Skeletal muscle tissue (tissue), 4 donors: ENCODE measurements around the gene NPAS3. TPM values are rescaled to one million over a fixed set of nuclear protein-coding genes. Genes with fewer than 3 reads are reported as not detected.

Experiments used
- H3K27ac ChIP-seq: one replicate; pipeline ENCODE4 v1.7.0; 2013; ENCODE audit warnings: mild to moderate bottlenecking, low read depth, low read length, inconsistent platforms
- H3K27me3 ChIP-seq, 3 donors: one replicate each; pipeline ENCODE4 v1.7.0; 2013; ENCODE audit warnings: low read length in 3 of 3; ENCODE audit not compliant: control insufficient read depth in 3 of 3, insufficient read depth in 3 of 3
- H3K36me3 ChIP-seq, 3 donors: one replicate each; pipeline ENCODE4 v1.7.0; 2013; ENCODE audit warnings: low read length in 3 of 3; ENCODE audit not compliant: control insufficient read depth in 3 of 3, insufficient read depth in 3 of 3
- H3K4me1 ChIP-seq, 3 donors: one replicate each; pipeline ENCODE4 v1.7.0; 2013; ENCODE audit warnings: low read length in 3 of 3, mild to moderate bottlenecking in 3 of 3; ENCODE audit not compliant: control insufficient read depth in 3 of 3, insufficient read depth in 3 of 3
- H3K4me3 ChIP-seq, 3 donors: one replicate each; pipeline ENCODE4 v1.7.0; 2013; ENCODE audit warnings: low read length in 3 of 3
- H3K9ac ChIP-seq, 3 donors: one replicate each; pipeline ENCODE4 v1.7.0; 2013; ENCODE audit warnings: low read length in 3 of 3, mild to moderate bottlenecking in 3 of 3, moderate library complexity in 2 of 3, low read depth in 1 of 3
- H3K9me3 ChIP-seq, 3 donors: one replicate each; pipeline ENCODE4 v1.7.0; 2013; ENCODE audit warnings: low read length in 3 of 3; ENCODE audit not compliant: control insufficient read depth in 3 of 3
- total RNA-seq: library from RNA; depleted of rRNA; stranded (reverse); fragments of >200 nt; gene quantifications from one replicate; pipeline ENCODE4 v1.2.3, GENCODE V29; 2014
- donor health status: Osteomylitis.

NPAS3 gene
- total RNA-seq, 1 donor from 2014 or later, result 9.9 TPM

- H3K36me3 ChIP-seq, result no peaks in the 10 kb centered on the region
- no peaks in the 10 kb centered on the region for H3K27me3 ChIP-seq
- H3K4me3 ChIP-seq, result no peak overlapping the region
- no peak overlapping the region for H3K27ac ChIP-seq
- no peak overlapping the region for H3K9ac ChIP-seq
- H3K9me3 ChIP-seq, result no peaks in the 10 kb centered on the region
- H3K4me1 ChIP-seq, result no peaks in the 10 kb centered on the region
Observed at GRCh38 chr14:33463731-33464130, 525.1 kb downstream of the NPAS3 start.

- Histone ChIP-seq H3K27me3 (no peaks in the 10 kb centered on the region), H3K27ac (no peak overlapping the region), H3K36me3 (no peaks in the 10 kb centered on the region), H3K9me3 (no peaks in the 10 kb centered on the region), H3K4me3 (no peak overlapping the region), H3K9ac (no peak overlapping the region), H3K4me1 (no peaks in the 10 kb centered on the region)
Observed at GRCh38 chr14:33464254-33464962, 525.7 kb downstream of the NPAS3 start.

- H3K9ac ChIP-seq, result no peak overlapping the region
- H3K36me3 ChIP-seq, result no peaks in the 10 kb centered on the region
- H3K27ac ChIP-seq, result no peak overlapping the region
- H3K27me3 ChIP-seq, result no peaks in the 10 kb centered on the region
- H3K4me1 ChIP-seq, result no peaks in the 10 kb centered on the region
- no peak overlapping the region for H3K4me3 ChIP-seq
- H3K9me3 ChIP-seq, result no peaks in the 10 kb centered on the region
Observed at GRCh38 chr14:33465846-33466700, 527.4 kb downstream of the NPAS3 start.

- no peaks in the 10 kb centered on the region for H3K4me1 ChIP-seq
- H3K9me3 ChIP-seq, result no peaks in the 10 kb centered on the region
- H3K27me3 ChIP-seq, result no peaks in the 10 kb centered on the region
- no peak overlapping the region for H3K4me3 ChIP-seq
- H3K27ac ChIP-seq, result no peak overlapping the region
- no peaks in the 10 kb centered on the region for H3K36me3 ChIP-seq
- H3K9ac ChIP-seq, result no peak overlapping the region
Observed at GRCh38 chr14:33467971-33468370, 529.3 kb downstream of the NPAS3 start.

- Histone ChIP-seq H3K9me3 (no peaks in the 10 kb centered on the region), H3K9ac (no peak overlapping the region), H3K4me1 (no peaks in the 10 kb centered on the region), H3K36me3 (no peaks in the 10 kb centered on the region), H3K4me3 (no peak overlapping the region), H3K27ac (no peak overlapping the region), H3K27me3 (no peaks in the 10 kb centered on the region)
Observed at GRCh38 chr14:33469898-33470297, 531.2 kb downstream of the NPAS3 start.

GRCh38 chr14:33471776-33472175, 533.1 kb downstream of the NPAS3 start:
- no peaks in the 10 kb centered on the region for H3K27me3 ChIP-seq
- no peak overlapping the region for H3K27ac ChIP-seq

GRCh38 chr14:33475623-33476022, 536.9 kb downstream of the NPAS3 start:
- H3K27ac ChIP-seq, result no peak overlapping the region
- H3K9ac ChIP-seq, result no peak overlapping the region
- no peaks in the 10 kb centered on the region for H3K4me1 ChIP-seq
- H3K9me3 ChIP-seq, result no peaks in the 10 kb centered on the region
- H3K4me3 ChIP-seq, result no peak overlapping the region
- no peaks in the 10 kb centered on the region for H3K36me3 ChIP-seq
- no peaks in the 10 kb centered on the region for H3K27me3 ChIP-seq

More at GRCh38 chr14:33471776-33472175, 533.1 kb downstream of the NPAS3 start:
- no peak overlapping the region for H3K9ac ChIP-seq
- H3K36me3 ChIP-seq, result no peaks in the 10 kb centered on the region
- H3K4me1 ChIP-seq, result no peaks in the 10 kb centered on the region
- no peaks in the 10 kb centered on the region for H3K9me3 ChIP-seq
- no peak overlapping the region for H3K4me3 ChIP-seq

GRCh38 chr14:33477797-33478196, 539.1 kb downstream of the NPAS3 start:
- Histone ChIP-seq H3K4me3 (no peak overlapping the region), H3K4me1 (no peaks in the 10 kb centered on the region), H3K27ac (no peak overlapping the region)

GRCh38 chr14:33480071-33480886, 541.6 kb downstream of the NPAS3 start:
- H3K27me3 ChIP-seq, result no peaks in the 10 kb centered on the region
- H3K27ac ChIP-seq, result no peak overlapping the region
- H3K9ac ChIP-seq, result no peak overlapping the region
- no peak overlapping the region for H3K4me3 ChIP-seq
- H3K36me3 ChIP-seq, result no peaks in the 10 kb centered on the region
- no peaks in the 10 kb centered on the region for H3K9me3 ChIP-seq
- peaks cover 0 to 2% (median 0%) of the 10 kb centered on the region in 3 donors for H3K4me1 ChIP-seq

More at GRCh38 chr14:33477797-33478196, 539.1 kb downstream of the NPAS3 start:
- no peaks in the 10 kb centered on the region for H3K36me3 ChIP-seq
- H3K9ac ChIP-seq, result no peak overlapping the region
- no peaks in the 10 kb centered on the region for H3K9me3 ChIP-seq
- H3K27me3 ChIP-seq, result no peaks in the 10 kb centered on the region

GRCh38 chr14:33480887-33481184, 542.2 kb downstream of the NPAS3 start:
- Histone ChIP-seq H3K4me1 (peaks cover 0 to 2% (median 0%) of the 10 kb centered on the region in 3 donors), H3K9ac (no peak overlapping the region), H3K4me3 (no peak overlapping the region), H3K27ac (no peak overlapping the region), H3K27me3 (no peaks in the 10 kb centered on the region), H3K9me3 (no peaks in the 10 kb centered on the region), H3K36me3 (no peaks in the 10 kb centered on the region)
